M059J (cell line): ENCODE measurements around the gene DEFB116. TPM values are rescaled to one million over a fixed set of nuclear protein-coding genes. Genes with fewer than 3 reads are reported as not detected.
"Not testable (repeated sequence)": the region's sequence is repeated elsewhere in the genome, so short reads cannot be mapped to it uniquely, and the experiment has no call there.

Experiments
- DNase-seq: peaks from one replicate; pipeline ENCODE4 v3.0.0-alpha.2; 2012; ENCODE audit warnings: low read depth
- total RNA-seq: library from RNA; depleted of rRNA; stranded (reverse); fragments of >200 nt; shearing (Covaris generic); gene quantifications from 2 replicates; pipeline ENCODE4 v1.2.3, GENCODE V29; 2014; rRNA removed

DEFB116 gene
- not detected in 2 replicates for total RNA-seq

GRCh38 chr20:31308535-31309162 lies at the start of gene DEFB116:
Gene DEFB116 (minus strand): TSS chr20:31308585. CDS start chr20:31308585, 0 bp downstream.
- no peak for DNase-seq

GRCh38 chr20:31355981-31356380 lies 47.6 kb upstream of the DEFB116 start:
- peak; percentile 17 for DNase-seq

GRCh38 chr20:31341470-31341869 lies 33.1 kb upstream of the DEFB116 start:
- no peak for DNase-seq

- DNase-seq = no peak
Observed at GRCh38 chr20:31330893-31331292, 22.5 kb upstream of the DEFB116 start.

GRCh38 chr20:31322504-31322903 lies 14.1 kb upstream of the DEFB116 start:
- no peak for DNase-seq

GRCh38 chr20:31284964-31285363 lies 23.4 kb downstream of the DEFB116 start:
- DNase-seq = not testable (repeated sequence)

- no peak for DNase-seq
Observed at GRCh38 chr20:31278178-31278577, 30.2 kb downstream of the DEFB116 start.

GRCh38 chr20:31274441-31274840 lies 33.9 kb downstream of the DEFB116 start:
- no peak for DNase-seq

GRCh38 chr20:31260326-31260932 lies 48.0 kb downstream of the DEFB116 start:
- DNase-seq = peak; percentile 20

- DNase-seq = no peak
Observed at GRCh38 chr20:31257364-31257763, 51.0 kb downstream of the DEFB116 start, which contains the start of gene DEFB115. Gene DEFB115 (plus strand): TSS chr20:31257664. CDS start chr20:31257664, 0 bp downstream.

GRCh38 chr20:31256959-31257358 lies 51.4 kb downstream of the DEFB116 start:
- no peak for DNase-seq

Other genes with a start within 250 kb of the DEFB116 start
- not detected in 2 replicates for gene DEFB115, start 50.9 kb downstream of the DEFB116 start, total RNA-seq
- not detected in 2 replicates for gene DEFB118, start 60.0 kb upstream of the DEFB116 start, total RNA-seq
- not detected in 2 replicates for gene DEFB119, start 82.0 kb upstream of the DEFB116 start, total RNA-seq
- not detected in 2 replicates for gene DEFB121, start 97.6 kb upstream of the DEFB116 start, total RNA-seq
- gene DEFB123, start 132.0 kb upstream of the DEFB116 start, total RNA-seq = not detected in 2 replicates
- gene DEFB124, start 166.5 kb upstream of the DEFB116 start, total RNA-seq = not detected in 2 replicates
- gene REM1, start 166.7 kb upstream of the DEFB116 start, total RNA-seq = not detected in 2 replicates
- 244 and 248 TPM in 2 replicates for gene HM13, start 205.9 kb upstream of the DEFB116 start, total RNA-seq